Body of pancreas (tissue), 4 donors: ENCODE results near the gene FBP2.

Experiments
- CTCF ChIP-seq, 7 experiments: fragments of 450-650 bp in 4 of 7; fragments of 200-600 bp in 3 of 7; sonication (generic) in 3 of 7; IDR thresholded peaks; one replicate each; pipeline ENCODE4 v1.5.1; 2016 to 2019; ENCODE audit warnings: antibody characterized with exemption in 7 of 7
- POLR2A ChIP-seq, 3 donors: fragments of 450-650 bp; IDR thresholded peaks; one replicate each; pipeline ENCODE4 v1.6.1; 2016; ENCODE audit warnings: antibody characterized with exemption in 3 of 3, mild to moderate bottlenecking in 2 of 3

DNA sequence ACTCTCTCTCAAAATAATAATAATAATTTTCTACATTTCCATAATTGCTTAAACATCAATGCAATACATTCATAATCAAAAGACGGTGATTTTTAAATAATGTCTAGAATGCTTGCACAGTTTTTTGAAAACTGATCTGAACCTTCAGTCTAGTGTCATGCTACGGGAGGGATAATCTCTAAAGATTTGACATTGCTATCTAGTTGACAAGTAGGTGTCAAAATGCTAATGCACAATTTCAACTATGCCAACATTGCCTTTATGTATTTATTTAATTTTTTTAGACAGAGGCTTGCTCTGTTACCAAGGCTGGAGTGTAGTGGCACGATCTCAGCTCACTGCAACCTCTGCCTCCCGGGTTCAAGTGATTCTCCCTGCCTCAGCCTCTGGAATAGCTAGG is 54.7 kb downstream of the FBP2 start:
- TF ChIP-seq CTCF (IDR thresholded peaks at IDR 0.05) = no peak
- TF ChIP-seq POLR2A (IDR thresholded peaks at IDR 0.05) = no peak
